SK-N-MC (cell line): ENCODE data around the gene EPB41L1.

Experiments used
- DNase-seq: peaks from one replicate; pipeline ENCODE4 v3.0.0-alpha.2; 2011; ENCODE audit warnings: low read depth, low spot score
- H3K27ac ChIP-seq: fragments of 200-600 bp; sonication (generic); 2 replicates; pipeline ENCODE4 v1.5.1; 2016; ENCODE audit warnings: mixed run types
- H3K36me3 ChIP-seq: fragments of 200-600 bp; sonication (generic); 2 replicates; pipeline ENCODE4 v1.6.1; 2017; ENCODE audit warnings: antibody characterized with exemption, low read length, mixed read lengths; ENCODE audit not compliant: insufficient read depth
- H3K4me3 ChIP-seq: fragments of 200-600 bp; sonication (generic); 2 replicates; pipeline ENCODE4 v1.5.1; 2016
- H3K9ac ChIP-seq: fragments of 200-600 bp; sonication (generic); 2 replicates; pipeline ENCODE4 v1.8.0; 2017; ENCODE audit warnings: mixed run types, mixed read lengths; ENCODE audit not compliant: insufficient read length
- H3K9me3 ChIP-seq: fragments of 200-600 bp; sonication (generic); 2 replicates; pipeline ENCODE4 v1.6.1; 2017; ENCODE audit warnings: low read depth, mild to moderate bottlenecking, antibody characterized with exemption, low read length, moderate library complexity, mixed read lengths
- EZH2 ChIP-seq: fragments of 200-600 bp; sonication (generic); IDR thresholded peaks from one replicate; pipeline ENCODE4 v1.6.1; 2017; ENCODE audit warnings: antibody characterized with exemption
- FOXP2 ChIP-seq: optimal IDR thresholded peaks from 2 replicates; pipeline ENCODE3; 2011; ENCODE audit warnings: mild to moderate bottlenecking, moderate library complexity; ENCODE audit not compliant: insufficient read depth; ENCODE audit errors: extremely low read length, control extremely low read depth
- POLR2AphosphoS5 ChIP-seq: IDR thresholded peaks from 2 replicates; pipeline ENCODE4 v1.6.1; 2012; ENCODE audit warnings: mild to moderate bottlenecking, low read depth, low read length, borderline replicate concordance

Gene EPB41L1

GRCh38 chr20:36231331-36231730 lies 76.8 kb downstream of the EPB41L1 start:
- Histone ChIP-seq H3K4me3 (no peak overlapping the region), H3K27ac (no peak overlapping the region), H3K9me3 (no peaks in the 10 kb centered on the region), H3K9ac (no peak overlapping the region), H3K36me3 (no peaks in the 10 kb centered on the region)
- DNase-seq: no peak
- TF ChIP-seq FOXP2: no peak
- no peak for TF ChIP-seq EZH2
- TF ChIP-seq POLR2AphosphoS5: no peak

GRCh38 chr20:36234771-36235320 lies 80.3 kb downstream of the EPB41L1 start:
- H3K9me3 ChIP-seq: no peaks in the 10 kb centered on the region
- DNase-seq: no peak
- no peak for TF ChIP-seq EZH2
- no peak for TF ChIP-seq POLR2AphosphoS5
- TF ChIP-seq FOXP2: no peak
- no peak overlapping the region for H3K9ac ChIP-seq
- H3K36me3 ChIP-seq: peaks cover 11% of the 10 kb centered on the region; the same call in 1 of the 2 replicates
- H3K27ac ChIP-seq: no peak overlapping the region
- H3K4me3 ChIP-seq: no peak overlapping the region

- Histone ChIP-seq H3K4me3 (peak within 1 kb of the TSS; percentile 93), H3K27ac (peak within 1 kb of the TSS; percentile 71), H3K9ac (peak within 1 kb of the TSS; percentile 97), H3K9me3 (no peaks in the 10 kb centered on the region), H3K36me3 (peaks cover 21% of the 10 kb centered on the region)
- TF ChIP-seq EZH2: no peak
- peak; percentile 95 for TF ChIP-seq POLR2AphosphoS5
- peak; percentile 14 for TF ChIP-seq FOXP2
- DNase-seq: no peak
Measured at GRCh38 chr20:36235892-36236785, 81.6 kb downstream of the EPB41L1 start, which contains the start of gene AAR2. Gene AAR2 (plus strand): TSS chr20:36236478. CDS start chr20:36239869, 3,391 bp downstream.

GRCh38 chr20:36236786-36237121 lies 82.2 kb downstream of the EPB41L1 start:
- Histone ChIP-seq H3K4me3 (peak overlapping the region; percentile 93), H3K9me3 (no peaks in the 10 kb centered on the region), H3K9ac (peak overlapping the region; percentile 97), H3K36me3 (peaks cover 27% of the 10 kb centered on the region), H3K27ac (peak overlapping the region; percentile 71)
- DNase-seq: no peak
- TF ChIP-seq FOXP2: peak; percentile 7
- TF ChIP-seq POLR2AphosphoS5: no peak

- Histone ChIP-seq H3K4me3 (peak overlapping the region; percentile 93), H3K9me3 (no peaks in the 10 kb centered on the region), H3K9ac (peak overlapping the region; percentile 97), H3K36me3 (peaks cover 27% of the 10 kb centered on the region), H3K27ac (no peak overlapping the region)
- TF ChIP-seq EZH2 (no peak), POLR2AphosphoS5 (no peak), FOXP2 (no peak)
- DNase-seq: no peak
Measured at GRCh38 chr20:36237477-36237876, 82.9 kb downstream of the EPB41L1 start.

GRCh38 chr20:36238153-36238552 lies 83.6 kb downstream of the EPB41L1 start:
- Histone ChIP-seq H3K9me3 (no peaks in the 10 kb centered on the region), H3K4me3 (no peak overlapping the region), H3K27ac (no peak overlapping the region), H3K9ac (no peak overlapping the region), H3K36me3 (peaks cover 27% of the 10 kb centered on the region)
- TF ChIP-seq POLR2AphosphoS5 (no peak), FOXP2 (no peak)
- DNase-seq: no peak

GRCh38 chr20:36238760-36239159 lies 84.2 kb downstream of the EPB41L1 start:
- H3K27ac ChIP-seq: no peak overlapping the region
- no peak overlapping the region for H3K4me3 ChIP-seq
- H3K9ac ChIP-seq: no peak overlapping the region
- H3K9me3 ChIP-seq: no peaks in the 10 kb centered on the region
- peaks cover 33% of the 10 kb centered on the region for H3K36me3 ChIP-seq
- TF ChIP-seq FOXP2 (no peak), EZH2 (no peak), POLR2AphosphoS5 (no peak)
- DNase-seq: no peak

- TF ChIP-seq POLR2AphosphoS5 (no peak), FOXP2 (no peak), EZH2 (no peak)
- no peak for DNase-seq
- no peak overlapping the region for H3K9ac ChIP-seq
- H3K36me3 ChIP-seq: peaks cover 46% of the 10 kb centered on the region
- H3K27ac ChIP-seq: no peak overlapping the region
- no peaks in the 10 kb centered on the region for H3K9me3 ChIP-seq
- H3K4me3 ChIP-seq: no peak overlapping the region
Measured at GRCh38 chr20:36240076-36240475, 85.5 kb downstream of the EPB41L1 start.
